Inflammatory macrophage treated with lipopolysaccharide for 1 hour (primary cell): ENCODE measurements around the gene POLR3A.
A peak's percentile ranks its signal among the peaks of the same experiment; 100 is the strongest.

ENCODE experiments used
- DNase-seq, 2 donors: peaks; one replicate each; pipeline ENCODE4 v3.0.0-alpha.2; 2020 to 2022

POLR3A gene

DNA sequence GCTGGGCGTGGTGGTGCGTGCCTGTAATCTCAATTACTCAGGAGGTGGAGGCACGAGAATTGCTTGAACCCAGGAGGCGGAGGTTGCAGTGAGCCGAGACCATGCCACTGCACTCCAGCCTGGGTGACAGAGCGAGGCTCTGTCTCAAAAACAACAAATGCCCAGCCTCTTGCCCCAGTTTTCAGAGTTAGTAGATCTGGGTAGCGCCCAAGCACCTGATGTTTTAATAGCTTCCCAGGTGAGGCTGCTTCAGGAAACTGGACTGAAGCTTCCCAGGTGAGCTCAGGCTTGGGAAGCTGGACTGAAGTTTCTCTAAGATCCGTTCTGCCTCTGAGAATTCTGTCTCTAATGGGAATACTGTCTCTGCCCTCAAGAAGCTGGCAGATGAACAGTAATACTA is 16.5 kb upstream of the POLR3A start:
- DNase-seq: no peak

DNA sequence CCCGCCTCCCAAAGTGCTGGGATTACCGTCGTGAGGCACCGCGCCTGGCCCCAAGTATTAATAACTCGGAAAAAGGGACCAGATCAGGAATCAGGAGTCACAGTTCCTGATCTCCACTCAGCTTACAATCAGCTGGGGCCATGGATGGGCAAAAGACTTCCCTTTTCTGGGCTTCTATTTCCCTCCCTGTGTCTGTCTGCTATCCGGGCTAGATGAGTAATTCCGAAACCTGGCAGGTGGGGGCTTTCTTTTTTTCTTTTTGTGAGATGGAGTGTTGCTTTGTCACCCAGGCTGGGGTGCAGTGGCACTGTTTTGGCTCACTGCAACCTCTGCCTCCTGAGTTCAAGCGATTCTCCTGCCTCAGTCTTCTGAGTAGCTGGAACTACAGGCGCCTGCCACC is 15.9 kb upstream of the POLR3A start:
- peak in 1 of 2 donors; percentile 7 for DNase-seq

DNA sequence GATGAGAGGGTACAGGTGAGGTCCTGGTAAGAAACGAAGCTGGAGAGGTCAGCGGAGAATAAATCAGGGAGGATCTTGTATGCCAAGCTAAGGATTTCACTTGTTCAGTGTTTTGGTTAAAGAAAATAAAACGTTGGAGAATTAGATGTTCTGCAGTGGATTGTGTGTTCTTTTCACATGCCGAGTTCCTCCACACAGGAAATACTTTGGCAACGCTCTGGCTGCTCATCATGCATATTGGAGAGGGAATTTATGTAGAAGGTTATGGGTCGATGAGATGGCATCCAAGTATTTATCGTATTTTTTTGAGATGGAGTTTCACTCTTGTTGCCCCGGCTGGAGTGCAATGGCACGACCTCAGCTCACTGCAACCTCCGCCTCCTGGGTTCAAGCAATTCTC is 15.4 kb upstream of the POLR3A start:
- no peak for DNase-seq

DNA sequence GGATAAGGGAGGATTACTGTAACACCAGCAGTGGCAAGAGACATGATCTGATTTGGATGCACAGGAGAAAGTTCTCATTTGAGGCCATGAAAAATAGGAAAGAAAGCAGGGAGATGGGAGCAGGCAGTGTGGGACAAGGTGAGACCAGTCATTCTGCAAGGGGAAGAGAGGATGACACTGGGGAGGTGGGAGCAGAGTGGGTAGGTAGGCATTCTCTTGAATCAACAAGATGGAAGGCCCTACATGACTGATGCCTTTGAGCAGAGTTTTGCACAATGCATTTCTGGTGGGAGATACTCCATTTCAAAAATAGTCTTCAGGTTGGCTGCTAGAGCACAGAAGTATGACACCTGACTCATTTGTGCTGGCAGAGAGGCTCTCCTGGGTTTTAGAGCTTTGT is 14.9 kb upstream of the POLR3A start:
- no peak for DNase-seq

DNA sequence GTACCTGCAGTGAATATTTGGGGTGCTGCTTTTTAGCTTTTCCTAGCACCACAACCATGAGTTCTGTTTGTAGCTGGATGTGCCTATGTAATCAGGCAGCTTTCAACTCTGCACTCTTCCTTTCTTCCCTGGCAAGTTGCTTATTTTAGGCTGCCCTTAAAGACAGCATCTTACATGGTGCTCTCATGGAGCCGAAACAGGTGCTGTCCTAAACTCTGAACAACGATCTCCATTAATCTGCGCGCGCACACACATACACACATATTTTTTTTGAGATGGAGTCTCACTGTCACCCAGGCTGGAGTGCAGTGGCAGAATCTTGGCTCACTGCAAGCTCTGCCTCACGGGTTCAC is 13.4 kb upstream of the POLR3A start:
- no peak for DNase-seq

DNA sequence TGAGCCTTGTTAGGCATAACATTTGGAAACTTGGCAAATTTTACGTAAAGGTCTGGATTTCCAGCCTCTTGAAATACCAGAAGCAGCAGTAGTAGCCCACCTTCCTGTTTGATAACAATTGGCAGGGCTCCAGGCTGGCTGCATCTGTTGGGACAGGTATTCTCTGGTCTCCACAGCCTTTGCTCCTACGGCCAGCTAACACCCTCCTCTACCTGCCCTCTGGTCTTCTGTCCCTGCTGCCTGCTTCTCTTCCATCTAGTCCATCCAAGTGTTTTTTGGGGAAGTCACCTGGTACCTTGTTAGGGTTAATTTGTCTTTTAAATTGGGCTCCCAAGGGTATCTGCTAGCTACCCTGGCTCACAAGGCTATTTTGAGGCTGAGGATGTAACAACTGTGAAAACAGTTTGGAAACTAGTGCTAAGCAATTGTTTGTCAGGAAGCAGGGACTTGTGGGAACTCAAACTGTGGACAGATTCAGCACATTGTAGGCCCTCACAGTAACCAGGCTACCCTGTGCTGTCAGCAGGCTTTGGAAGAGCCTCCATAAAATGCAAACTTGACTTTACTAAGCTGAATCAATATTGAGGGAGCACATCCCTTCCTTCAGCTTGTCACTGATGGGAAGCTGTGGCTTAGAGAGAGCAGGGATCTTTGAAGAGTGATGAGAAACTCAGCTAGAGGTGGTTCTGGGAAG is 12.9 kb upstream of the POLR3A start:
- DNase-seq: no peak

DNA sequence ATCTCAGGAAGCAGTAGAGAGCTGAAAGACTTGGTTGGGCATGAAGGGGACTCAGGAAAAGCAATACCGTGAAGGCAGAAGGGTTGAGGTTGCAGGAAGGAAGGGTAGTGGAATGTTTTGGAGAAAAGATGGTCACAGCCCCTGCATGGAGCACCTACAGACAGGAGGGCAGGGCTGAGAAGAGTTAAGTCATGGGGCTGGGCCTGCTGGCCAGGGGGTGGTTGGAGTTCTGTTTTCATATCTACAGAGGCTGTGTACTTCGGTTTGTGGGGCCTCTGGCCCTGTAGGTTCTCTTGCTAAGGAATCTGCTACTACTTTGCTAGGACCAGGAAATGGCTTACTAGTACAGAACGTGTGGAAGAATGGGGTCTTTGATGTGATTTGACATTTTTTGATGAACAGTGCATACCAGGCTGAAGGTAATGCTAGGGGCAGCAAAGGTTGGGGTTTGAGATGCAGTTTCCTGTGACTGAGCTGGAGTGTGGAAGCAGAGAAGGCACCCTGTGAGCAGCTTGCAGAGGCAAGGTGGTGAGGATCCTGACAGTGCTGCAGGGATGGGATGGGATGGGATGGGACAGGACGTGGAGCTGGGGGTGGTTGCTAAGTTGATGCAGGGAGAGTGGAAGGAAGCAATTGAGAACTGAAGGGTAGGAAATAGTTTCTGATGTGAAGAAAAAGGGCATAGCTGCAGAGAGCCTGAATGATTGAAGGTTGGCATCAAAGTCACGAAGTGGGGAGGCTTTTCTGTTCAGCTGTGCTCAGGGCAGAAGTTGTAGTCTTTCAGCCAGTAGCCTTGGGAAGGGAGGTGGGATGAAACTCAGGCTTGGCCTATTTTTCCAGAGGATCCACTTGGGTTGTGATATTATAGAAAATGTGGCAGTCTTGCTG is 12.1 kb upstream of the POLR3A start:
- DNase-seq: no peak

DNA sequence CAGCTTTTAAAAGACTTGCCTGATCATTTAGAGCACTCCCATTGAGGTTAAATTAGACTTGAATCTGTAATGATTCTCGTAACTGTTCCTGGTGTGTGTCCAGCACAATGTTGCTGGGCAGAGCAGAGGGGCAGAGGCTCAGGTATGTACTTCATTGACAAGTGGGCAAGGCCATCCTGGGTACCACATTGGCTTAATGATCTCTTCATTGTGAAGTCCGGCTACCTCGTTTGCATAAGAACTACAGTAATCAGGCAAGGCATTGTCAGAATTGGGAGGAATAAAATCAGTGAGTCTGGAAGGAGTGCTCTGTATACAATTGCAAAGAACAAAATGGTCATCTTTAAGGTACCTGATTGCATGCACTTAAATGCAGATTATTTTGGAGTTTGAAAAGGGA is 10.4 kb upstream of the POLR3A start:
- DNase-seq: no peak

DNA sequence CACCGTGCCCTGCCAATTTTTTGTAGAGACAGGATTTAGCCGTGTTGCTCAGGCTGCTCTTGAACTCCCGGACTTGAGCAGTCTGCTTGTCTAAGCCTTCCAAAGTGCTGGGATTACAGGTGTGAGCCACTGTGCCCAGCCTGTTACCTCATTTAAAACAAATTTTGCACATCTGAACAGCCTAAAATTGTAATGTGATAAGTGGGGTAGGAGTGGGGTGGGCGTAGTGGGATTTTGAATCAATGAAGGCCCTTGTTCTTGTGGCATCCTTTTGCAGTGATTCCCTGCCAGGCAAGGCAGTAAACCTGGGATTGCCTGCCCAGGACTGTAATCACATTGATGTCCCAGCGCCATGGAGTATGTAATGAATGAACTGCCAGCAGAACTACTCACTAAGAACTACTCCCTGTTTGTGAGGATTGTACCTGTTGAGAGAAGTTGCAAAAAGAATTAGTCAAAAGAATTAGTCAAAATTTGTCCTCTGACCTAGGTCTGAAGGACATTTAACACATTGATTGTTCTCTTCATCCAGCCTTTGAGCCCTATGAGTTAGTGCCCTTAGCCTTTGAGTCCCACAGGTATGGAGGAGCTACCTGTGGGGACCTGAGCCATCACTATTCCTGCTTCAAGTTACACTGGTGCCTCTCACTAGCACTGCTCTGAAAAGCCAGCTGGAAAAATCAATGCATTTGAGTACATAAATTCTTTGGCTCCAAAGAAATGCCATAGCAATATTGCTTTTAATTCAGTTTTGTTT is 9.7 kb upstream of the POLR3A start:
- DNase-seq: no peak

DNA sequence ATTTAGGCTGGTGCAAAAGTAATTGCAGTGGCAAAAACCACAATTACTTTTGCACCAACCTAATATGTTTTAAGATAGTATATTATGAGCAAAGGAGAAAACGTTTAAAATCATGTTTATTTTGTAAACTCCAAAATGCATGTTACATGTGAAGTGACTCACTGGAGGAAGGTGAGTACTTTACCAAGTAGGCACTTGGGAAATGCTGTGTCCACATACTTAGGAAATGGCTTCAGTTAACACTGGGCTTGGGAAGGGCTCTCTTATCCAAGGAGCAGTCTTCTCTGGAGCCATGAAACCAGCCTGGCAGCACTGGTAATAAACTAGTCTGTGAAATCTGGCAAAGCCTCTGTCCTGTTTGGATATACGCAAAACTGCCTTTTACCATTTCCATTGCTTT is 8.8 kb upstream of the POLR3A start:
- DNase-seq: no peak

DNA sequence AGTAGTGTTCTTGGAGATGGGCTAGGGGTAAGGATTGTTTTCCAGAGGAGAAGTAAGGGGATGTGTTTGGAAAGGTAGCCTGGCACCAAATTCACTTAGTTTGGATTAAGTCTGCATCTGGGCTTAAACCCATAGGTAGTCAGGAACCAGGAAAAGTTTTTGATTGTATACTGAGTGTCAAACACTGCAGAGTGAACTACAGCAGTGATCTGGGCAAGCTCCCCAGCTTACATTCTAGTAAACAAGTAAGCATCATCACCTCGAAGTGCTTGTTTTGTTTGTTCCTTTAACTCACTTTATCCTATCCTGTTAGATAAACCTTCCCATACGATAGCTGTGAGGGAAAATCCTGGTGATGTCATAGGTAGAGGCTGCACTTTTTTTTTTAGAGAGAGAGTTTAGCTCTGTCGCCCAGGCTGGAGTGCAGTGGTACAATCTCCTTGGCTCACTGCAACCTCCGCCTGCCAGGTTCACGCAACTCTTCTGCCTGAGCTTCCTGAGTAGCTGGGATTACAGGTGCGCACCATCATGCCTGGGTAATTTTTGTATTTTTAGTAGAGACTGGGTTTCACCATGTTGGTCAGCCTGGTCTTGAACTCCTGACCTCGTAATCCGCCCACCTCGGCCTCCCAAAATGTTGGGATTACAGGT is 6.7 kb upstream of the POLR3A start:
- no peak for DNase-seq

DNA sequence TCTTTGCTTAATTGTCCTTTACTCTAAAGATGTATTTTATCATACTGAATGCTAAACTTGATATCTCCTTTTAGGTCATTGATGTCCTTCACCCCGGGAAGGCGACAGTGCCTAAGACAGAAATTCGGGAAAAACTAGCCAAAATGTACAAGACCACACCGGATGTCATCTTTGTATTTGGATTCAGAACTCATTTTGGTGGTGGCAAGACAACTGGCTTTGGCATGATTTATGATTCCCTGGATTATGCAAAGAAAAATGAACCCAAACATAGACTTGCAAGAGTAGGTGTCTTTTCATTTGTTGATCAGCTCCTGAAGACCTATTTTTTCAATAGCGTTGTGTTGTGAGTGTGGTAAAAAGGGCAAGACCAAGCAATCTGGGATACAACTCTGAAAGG is 6.1 kb upstream of the POLR3A start:
- no peak for DNase-seq

DNA sequence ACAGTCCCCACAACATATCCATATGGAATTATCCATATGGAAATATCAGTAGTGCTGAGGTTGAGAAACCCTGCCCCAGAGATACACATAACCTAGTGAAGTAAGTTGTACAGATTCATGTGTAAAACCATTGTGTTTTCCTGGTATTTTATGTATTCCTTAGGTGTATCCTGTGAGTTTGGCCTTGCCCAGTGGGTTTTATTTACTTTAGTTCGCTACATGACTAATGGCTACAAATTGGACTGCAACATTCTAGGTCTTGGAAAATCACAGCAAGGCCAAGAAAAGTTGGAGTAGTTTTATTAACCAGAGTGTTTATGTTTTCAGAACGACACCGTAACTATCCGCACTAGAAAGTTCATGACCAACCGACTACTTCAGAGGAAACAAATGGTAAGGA is 5.7 kb upstream of the POLR3A start:
- no peak for DNase-seq

DNA sequence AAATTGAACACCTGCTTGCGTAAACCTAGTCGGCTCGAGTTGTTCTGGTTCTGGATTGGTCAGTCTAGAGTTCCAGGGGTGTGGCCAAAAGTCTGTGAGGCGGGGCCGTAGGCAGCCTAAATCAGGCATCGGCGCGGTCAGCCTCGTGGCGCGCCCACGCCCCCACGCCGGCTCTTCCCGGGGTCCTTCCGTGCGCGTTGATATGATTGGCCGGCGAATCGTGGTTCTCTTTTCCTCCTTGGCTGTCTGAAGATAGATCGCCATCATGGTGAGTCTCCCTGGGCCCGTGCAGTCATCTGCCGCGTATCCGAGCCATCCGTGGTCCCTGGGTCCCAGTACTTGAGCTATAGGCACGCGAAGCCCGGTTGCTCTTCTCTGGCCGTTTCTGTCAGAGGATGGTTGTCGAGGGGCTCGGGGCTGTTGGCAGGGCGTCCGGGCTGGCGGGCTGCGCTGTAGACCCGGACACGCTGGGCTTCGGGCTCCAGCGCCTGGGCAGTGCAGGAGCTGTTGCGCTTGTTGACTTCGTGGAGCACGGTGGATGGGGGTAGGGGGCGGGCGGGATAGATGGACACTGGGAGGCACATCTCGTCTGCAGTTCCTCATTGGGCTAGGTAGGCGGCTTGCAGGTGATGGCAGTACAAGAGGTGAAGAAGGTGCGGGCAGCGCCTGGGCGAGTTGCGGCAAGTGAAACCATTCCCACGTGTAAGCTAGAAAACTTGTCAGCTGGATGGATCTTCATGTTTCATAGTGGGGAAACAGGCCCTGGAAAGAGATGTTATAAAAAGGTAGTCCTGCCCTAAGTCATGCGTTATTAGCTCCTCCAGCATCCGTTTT is 4.5 kb upstream of the POLR3A start, which contains the start of gene RPS24:
RPS24 (plus strand) TSS at position 227 of the 834 bp plus-strand sequence; CDS start at position 266, 39 bp downstream.
- peak; percentile 95 to 98 for DNase-seq

DNA sequence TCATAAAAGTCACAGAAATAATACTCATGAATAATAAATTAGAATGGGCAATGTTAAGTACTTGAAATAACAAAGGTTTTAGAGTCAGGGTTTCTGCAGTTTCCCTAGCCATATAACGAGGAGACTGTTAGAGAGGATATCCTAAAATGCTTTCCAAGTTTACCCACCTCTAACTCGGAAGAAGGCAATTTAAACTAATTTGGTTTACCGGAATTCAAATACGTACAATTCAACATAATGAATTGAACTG is 4.0 kb upstream of the POLR3A start:
- DNase-seq: no peak

DNA sequence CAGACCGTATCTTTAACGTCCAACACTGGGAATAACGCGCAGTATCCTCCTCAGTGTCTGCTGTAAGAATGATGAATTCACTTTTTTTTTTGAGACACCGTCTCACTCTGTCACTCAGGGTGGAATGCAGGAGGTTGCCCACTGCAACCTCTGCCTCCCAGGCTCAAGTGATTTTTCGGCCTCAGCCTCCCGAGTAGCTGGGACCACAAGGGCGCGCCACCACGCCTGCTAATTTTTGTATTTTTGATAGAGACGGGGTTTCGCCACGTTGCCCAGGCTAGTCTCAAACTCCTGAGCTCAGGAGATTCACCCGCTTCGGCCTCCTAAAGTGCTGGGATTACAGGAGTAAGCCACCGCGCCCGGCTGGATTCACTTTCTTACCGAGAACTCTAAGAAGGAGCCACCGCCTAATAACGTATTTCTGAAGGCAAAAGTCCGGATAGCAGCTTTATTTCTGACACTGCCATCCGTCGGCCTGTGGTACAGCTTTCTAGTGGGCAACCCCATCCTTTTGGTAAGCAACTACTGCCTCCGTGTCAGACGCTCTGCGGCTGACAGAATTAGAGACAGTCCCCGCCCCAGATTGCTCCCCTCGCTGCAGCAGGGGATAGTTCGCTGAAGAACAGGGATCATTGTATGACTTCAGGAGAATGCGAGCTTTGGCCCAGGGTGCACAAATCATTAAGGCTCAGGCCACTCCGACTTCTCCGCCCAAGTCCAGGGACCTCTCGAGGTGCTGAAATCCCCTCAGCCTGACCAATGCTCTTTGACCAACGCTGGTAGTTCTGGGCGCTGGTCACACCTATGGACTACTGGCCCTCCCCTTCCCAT is 662 bp downstream of the POLR3A start:
- DNase-seq: no peak

DNA sequence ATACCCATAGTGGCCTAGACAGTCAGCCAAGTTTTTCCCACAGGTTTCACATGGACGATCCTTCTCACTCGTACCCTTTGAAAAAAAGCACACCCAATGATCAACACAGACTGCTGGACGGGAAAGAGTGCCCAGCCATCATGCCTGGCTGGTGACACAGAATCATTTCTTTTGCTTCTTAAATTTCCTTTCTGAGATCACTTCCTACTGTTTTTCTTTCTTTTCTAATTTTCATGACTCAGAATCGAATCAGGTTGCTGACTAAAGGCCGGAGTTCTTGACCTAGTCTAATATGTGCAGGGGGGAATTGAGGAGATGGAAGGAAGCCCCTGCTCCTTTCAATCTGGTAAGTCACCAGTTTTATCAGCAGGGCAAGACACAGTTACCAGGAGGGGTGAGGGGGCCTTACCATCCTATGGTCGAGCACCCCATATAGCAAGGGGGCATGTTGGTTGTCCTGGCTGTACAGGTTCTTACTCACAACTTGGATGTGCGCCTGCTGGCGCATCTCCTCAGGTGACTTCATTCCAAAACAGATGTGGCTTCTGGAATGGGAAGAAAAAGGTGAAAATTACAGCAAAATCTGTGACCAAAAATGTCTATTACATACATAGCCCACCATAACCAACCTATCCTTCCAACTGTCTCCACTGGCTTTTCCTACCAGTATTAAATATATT is 3.5 kb downstream of the POLR3A start:
- no peak for DNase-seq

DNA sequence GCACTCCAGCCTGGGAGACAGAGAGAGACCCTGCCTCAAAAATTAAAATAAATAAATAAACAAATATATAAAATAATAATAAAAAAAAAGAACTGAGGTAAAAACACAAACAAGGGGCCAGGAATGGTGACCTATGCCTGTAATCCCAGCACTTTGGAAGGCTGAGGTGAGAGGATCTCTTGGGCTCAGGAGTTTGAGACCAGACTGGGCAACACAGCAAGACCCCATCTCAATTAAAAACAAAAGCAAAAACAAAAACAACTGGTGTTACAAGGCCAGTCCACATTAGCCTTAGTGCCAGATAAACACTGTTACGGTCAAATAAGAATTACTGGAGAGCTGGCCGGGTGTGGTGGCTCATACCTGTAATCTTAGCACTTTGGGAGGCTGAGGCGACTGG is 5.6 kb downstream of the POLR3A start:
- no peak for DNase-seq

DNA sequence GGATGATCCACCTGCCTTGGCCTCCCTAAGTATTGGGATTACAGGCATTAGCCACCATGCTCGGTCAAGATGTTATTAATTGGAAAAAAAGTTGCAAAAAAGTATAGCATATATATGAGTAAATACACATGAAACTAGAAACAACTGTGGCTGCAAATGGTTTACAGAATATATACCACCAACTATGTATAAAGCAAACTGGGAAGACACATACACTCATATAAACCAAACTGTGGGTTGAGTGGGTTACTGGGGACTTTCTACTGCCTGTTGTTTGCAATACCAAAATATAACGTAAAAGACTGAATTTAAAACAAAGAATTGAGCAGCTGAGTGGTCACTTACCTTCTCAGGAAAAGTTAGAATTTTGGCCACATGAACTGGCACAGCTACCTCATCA is 8.1 kb downstream of the POLR3A start:
- DNase-seq: no peak

DNA sequence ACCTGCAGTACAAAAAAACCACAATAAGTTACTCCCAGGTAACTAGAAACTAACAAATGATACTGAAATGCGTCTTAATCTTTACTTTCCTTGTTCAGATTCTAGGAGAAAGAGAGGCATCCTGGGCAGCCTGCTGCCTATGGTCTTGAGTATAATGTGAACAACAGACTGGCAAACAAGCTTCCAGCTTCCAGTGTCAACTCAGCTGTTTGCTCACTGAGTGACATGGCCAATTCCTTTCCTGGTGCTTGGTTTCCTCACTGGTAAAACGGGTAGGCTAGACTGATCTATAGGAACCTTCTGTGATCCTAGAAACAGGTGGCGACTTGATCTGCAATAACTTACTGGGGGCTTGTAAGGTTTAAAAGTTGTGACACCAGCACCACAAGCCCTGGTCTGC is 10.1 kb downstream of the POLR3A start:
- DNase-seq: no peak

DNA sequence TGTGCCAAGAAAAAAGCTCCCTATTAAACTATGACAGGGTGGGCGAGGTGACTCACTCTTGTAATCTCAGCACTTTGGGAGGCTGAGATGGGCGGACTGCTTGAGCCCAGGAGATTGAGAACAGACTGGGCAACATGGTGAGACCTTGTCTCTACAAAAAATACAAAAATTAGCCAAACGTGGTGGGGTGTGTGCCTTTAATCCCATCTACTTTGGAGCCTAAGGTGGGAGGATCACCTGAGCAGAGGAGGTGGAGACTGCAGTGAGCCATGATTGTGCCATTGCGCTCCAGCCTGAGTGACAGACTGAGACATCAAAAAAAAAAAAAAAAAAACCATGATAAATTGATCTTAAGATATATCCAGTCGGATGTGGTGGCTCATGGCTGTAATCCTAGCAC is 11.5 kb downstream of the POLR3A start:
- DNase-seq: no peak
